Measurements from ENCODE around the gene POLR2H. TPM values are rescaled to one million over a fixed set of nuclear protein-coding genes. Genes with fewer than 3 reads are reported as not detected.

The POLR2H gene
- polyA plus RNA-seq, 1 donor (not counting 4 experiments of a cell fraction or from before 2014, with no cell fraction given): 202 TPM

DNA sequence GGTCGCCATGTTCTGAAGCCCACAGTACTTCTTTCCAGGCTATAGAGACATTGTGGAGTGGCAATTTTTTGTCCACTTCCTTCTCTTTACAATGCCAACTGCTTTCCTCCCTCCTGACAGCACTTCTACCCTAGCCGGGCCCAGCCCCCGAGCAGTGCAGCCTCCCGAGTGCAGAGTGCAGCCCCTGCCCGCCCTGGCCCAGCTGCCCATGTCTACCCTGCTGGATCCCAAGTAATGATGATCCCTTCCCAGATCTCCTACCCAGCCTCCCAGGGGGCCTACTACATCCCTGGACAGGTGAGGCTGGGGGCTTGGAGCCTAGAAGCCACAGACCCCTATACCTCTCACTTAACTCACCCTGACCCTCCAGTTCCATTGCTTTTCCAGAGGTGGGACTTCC, 44.3 kb upstream of the POLR2H start:
- TF ChIP-seq, protein P1, sequence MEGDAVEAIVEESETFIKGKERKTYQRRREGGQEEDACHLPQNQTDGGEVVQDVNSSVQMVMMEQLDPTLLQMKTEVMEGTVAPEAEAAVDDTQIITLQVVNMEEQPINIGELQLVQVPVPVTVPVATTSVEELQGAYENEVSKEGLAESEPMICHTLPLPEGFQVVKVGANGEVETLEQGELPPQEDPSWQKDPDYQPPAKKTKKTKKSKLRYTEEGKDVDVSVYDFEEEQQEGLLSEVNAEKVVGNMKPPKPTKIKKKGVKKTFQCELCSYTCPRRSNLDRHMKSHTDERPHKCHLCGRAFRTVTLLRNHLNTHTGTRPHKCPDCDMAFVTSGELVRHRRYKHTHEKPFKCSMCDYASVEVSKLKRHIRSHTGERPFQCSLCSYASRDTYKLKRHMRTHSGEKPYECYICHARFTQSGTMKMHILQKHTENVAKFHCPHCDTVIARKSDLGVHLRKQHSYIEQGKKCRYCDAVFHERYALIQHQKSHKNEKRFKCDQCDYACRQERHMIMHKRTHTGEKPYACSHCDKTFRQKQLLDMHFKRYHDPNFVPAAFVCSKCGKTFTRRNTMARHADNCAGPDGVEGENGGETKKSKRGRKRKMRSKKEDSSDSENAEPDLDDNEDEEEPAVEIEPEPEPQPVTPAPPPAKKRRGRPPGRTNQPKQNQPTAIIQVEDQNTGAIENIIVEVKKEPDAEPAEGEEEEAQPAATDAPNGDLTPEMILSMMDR (optimal IDR thresholded peaks at IDR 0.05 in 1 of 3, IDR thresholded peaks at IDR 0.05 in 1 of 3, conservative IDR thresholded peaks at IDR 0.05 in 1 of 3; ENCODE audit: extremely low read depth in 1 of 3, insufficient read depth in 2 of 3, low read length in 3 of 3): no peak
- TF ChIP-seq EZH2 (IDR thresholded peaks at IDR 0.05; ENCODE audit: low read length): no peak
- no peak overlapping the region for H2AFZ ChIP-seq (ENCODE audit: control insufficient read depth, low read length)
- dilution Hi-C loops (cut with MboI; ENCODE audit: extremely low pct_ligation_motif_present, low sequenced_read_pairs): no loop called here
- no peaks in the 10 kb centered on the region for H3K9me3 ChIP-seq (ENCODE audit: control insufficient read depth, low read depth, low read length)
- H3K27me3 ChIP-seq (ENCODE audit: control insufficient read depth, extremely low read depth, insufficient read depth, low read length): no peaks in the 10 kb centered on the region
- H3K9ac ChIP-seq (ENCODE audit: control insufficient read depth, extremely low read depth, insufficient read depth, low read length): peak overlapping the region; percentile 77
- H3K36me3 ChIP-seq (ENCODE audit: control insufficient read depth in 2 of 2, extremely low read depth in 1 of 2, insufficient read depth in 2 of 2, low read length in 2 of 2): peaks cover 16 to 45% of the 10 kb centered on the region in 2 experiments
- H3K9me1 ChIP-seq (ENCODE audit: control insufficient read depth, extremely low read depth, insufficient read depth, low read length): no peaks in the 10 kb centered on the region
- H3K4me2 ChIP-seq (ENCODE audit: control insufficient read depth, extremely low read depth, insufficient read depth, low read depth, low read length): peak overlapping the region; percentile 97
- peaks cover 69% of the 10 kb centered on the region for H3K79me2 ChIP-seq (ENCODE audit: control insufficient read depth, insufficient read depth, low read length)
- peaks cover 53% of the 10 kb centered on the region for H4K20me1 ChIP-seq (ENCODE audit: control insufficient read depth, extremely low read depth, insufficient read depth, low read length)
- peak overlapping the region in 1 of 3 experiments; percentile 73 for H3K4me3 ChIP-seq (ENCODE audit: control insufficient read depth in 2 of 3, extremely low read depth in 1 of 3, insufficient read depth in 2 of 3, low read depth in 1 of 3, low read length in 3 of 3)
- FAIRE-seq: no peak
- peaks cover 37% of the 10 kb centered on the region for H3K4me1 ChIP-seq (ENCODE audit: control insufficient read depth, extremely low read depth, insufficient read depth, low read length)
- no peak overlapping the region for H3K27ac ChIP-seq (ENCODE audit: control insufficient read depth, insufficient read depth, low read length)
- DNase-seq (ENCODE audit: low read depth, low spot score): no peak

DNA sequence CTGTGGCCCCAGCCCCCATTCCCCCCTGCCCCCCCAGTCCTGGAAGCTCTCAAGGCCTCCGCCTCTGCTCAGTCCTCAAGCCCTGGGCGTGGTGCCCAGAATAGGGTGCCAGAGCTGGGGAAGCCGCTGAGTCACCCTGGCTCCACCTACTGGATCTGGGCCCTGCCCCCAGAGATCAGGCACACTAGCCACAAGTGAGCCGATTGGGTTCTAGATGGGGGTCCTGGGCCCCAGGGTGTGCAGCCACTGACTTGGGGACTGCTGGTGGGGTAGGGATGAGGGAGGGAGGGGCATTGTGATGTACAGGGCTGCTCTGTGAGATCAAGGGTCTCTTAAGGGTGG, 41.4 kb upstream of the POLR2H start:
- TF ChIP-seq, protein P1 (optimal IDR thresholded peaks at IDR 0.05 in 1 of 3, IDR thresholded peaks at IDR 0.05 in 1 of 3, conservative IDR thresholded peaks at IDR 0.05 in 1 of 3; ENCODE audit: extremely low read depth in 1 of 3, insufficient read depth in 2 of 3, low read length in 3 of 3): no peak
- no peak for TF ChIP-seq EZH2 (IDR thresholded peaks at IDR 0.05; ENCODE audit: low read length)
- H3K27me3 ChIP-seq (ENCODE audit: control insufficient read depth, extremely low read depth, insufficient read depth, low read length): no peaks in the 10 kb centered on the region
- H3K36me3 ChIP-seq (ENCODE audit: control insufficient read depth in 2 of 2, extremely low read depth in 1 of 2, insufficient read depth in 2 of 2, low read length in 2 of 2): peaks cover 44 to 68% of the 10 kb centered on the region in 2 experiments
- no peak overlapping the region for H2AFZ ChIP-seq (ENCODE audit: control insufficient read depth, low read length)
- H3K4me3 ChIP-seq (ENCODE audit: control insufficient read depth in 2 of 3, extremely low read depth in 1 of 3, insufficient read depth in 2 of 3, low read depth in 1 of 3, low read length in 3 of 3): peak overlapping the region; percentile 20 to 47 (median 28)
- peaks cover 58% of the 10 kb centered on the region for H4K20me1 ChIP-seq (ENCODE audit: control insufficient read depth, extremely low read depth, insufficient read depth, low read length)
- no peaks in the 10 kb centered on the region for H3K9me3 ChIP-seq (ENCODE audit: control insufficient read depth, low read depth, low read length)
- peak overlapping the region; percentile 72 for H3K9ac ChIP-seq (ENCODE audit: control insufficient read depth, extremely low read depth, insufficient read depth, low read length)
- dilution Hi-C loops (cut with MboI; ENCODE audit: extremely low pct_ligation_motif_present, low sequenced_read_pairs): no loop called here
- peak overlapping the region; percentile 69 for H3K27ac ChIP-seq (ENCODE audit: control insufficient read depth, insufficient read depth, low read length)
- no peak for DNase-seq (ENCODE audit: low read depth, low spot score)
- FAIRE-seq: peak; percentile 89
- no peaks in the 10 kb centered on the region for H3K9me1 ChIP-seq (ENCODE audit: control insufficient read depth, extremely low read depth, insufficient read depth, low read length)
- H3K4me2 ChIP-seq (ENCODE audit: control insufficient read depth, extremely low read depth, insufficient read depth, low read depth, low read length): peak overlapping the region; percentile 87
- peaks cover 92% of the 10 kb centered on the region for H3K79me2 ChIP-seq (ENCODE audit: control insufficient read depth, insufficient read depth, low read length)
- H3K4me1 ChIP-seq (ENCODE audit: control insufficient read depth, extremely low read depth, insufficient read depth, low read length): peaks cover 37% of the 10 kb centered on the region
